ENCODE results near the gene THSD4.
"Not testable (repeated sequence)": the region's sequence is repeated elsewhere in the genome, so short reads cannot be mapped to it uniquely, and the experiment has no call there.

Gene THSD4

DNA sequence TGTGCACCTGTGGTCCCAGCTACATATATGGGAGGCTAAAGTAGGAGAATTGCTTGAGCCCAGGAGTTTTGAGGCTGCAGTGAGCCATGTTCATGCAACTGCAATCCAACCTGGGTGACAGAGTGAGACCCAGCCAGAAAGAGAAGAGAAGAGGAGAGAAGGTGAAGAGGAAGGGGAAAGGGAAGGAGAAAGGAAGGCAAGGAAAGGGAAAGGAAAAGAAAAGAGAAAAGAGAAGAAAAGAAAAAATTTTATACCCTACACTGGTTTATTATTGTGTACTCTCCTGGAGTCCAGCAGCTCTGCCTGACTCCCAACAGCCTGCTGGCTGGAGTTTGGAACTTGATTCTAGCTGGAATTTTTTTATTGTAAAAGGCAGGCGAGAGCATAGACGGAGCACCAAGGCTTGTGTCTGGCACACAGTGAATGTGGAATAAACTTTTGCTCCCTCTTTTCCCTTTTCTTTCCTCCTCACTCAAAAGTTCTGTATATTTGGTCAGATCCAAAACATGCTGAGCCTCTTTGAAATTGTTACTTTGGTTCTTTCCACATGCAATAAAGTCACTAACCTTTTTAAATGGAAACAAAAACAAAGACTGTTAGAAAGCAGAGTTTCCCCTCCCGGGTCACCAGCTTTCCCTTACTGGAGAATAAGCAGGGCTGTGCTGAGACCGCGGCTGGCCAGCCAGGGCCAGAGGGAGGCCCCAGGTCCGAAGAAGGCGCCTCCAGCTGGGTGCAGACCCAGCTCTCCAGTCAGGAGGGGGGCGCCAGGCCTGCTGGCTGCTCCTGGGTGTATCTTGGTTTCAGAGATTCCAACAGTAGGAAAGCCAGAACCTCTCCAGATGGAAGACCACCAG, 9.9 kb downstream of the THSD4 start:
- no peak for DNase-seq

DNA sequence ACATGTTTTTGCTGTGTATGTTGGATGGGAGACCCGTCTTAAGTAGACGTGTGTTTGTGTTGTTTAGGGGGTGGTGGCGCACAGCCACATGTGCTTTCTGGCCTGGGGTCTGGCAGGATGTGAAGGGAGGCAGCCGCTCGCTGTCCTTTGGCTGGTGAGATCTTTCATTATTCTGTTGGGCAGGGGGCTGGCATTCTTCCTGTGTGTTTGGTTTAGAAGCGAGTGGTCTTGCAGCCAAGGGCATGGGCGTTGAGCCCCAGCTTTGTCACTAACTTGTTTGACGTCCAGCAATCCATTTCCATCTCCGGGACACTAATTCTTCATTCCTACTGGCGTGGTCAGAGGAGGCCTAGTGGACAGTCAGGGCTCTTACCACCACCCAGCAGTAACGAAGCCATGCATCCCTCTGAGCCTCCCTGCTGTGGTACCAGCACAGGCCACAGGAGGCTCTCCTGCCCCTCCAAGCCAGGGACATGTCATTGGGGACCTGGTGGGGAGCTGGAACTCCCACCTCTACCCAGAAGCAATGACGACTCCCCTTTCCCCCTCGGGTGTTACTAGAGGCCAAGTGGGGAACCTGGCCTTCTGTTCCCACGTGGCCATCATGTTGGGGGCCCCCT, 10.7 kb downstream of the THSD4 start:
- no peak for DNase-seq

DNA sequence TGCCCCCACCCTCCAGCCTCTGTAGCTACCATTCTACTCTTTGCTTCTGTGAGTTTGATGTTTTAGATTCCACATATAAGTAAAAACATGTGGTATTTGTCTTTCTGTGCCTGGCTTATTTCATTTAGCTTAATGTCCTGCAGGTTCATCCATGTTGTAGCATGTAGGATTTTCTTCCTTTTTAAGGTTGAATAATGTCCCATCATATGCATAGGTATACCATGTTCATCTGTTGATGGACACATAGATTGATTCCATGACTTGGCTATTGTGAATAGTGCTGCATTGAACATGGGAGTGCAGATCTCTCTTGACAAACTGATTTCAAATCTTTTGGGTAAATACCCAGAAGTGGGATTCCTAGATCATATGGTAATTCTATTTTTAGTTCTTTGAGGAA, 11.8 kb downstream of the THSD4 start:
- no peak for DNase-seq

DNA sequence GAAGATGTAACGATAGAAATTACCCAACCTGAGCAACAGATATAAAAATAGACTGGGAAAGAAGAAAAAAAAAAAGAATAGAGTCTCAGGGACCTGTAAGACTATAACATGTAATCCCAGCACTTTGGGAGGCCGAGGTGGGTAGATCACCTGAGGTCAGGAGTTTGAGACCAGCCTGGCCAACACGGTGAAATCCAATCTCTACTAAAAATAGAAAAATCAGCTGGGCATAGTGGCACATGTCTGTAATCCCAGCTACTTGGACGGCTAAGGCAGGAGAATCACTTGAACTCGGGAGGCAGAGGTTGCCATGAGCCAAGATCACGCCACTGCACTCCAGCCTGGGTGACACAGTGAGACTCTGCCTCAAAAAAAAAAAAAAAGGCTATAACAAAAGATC, 12.9 kb downstream of the THSD4 start:
- not testable (repeated sequence) for DNase-seq

DNA sequence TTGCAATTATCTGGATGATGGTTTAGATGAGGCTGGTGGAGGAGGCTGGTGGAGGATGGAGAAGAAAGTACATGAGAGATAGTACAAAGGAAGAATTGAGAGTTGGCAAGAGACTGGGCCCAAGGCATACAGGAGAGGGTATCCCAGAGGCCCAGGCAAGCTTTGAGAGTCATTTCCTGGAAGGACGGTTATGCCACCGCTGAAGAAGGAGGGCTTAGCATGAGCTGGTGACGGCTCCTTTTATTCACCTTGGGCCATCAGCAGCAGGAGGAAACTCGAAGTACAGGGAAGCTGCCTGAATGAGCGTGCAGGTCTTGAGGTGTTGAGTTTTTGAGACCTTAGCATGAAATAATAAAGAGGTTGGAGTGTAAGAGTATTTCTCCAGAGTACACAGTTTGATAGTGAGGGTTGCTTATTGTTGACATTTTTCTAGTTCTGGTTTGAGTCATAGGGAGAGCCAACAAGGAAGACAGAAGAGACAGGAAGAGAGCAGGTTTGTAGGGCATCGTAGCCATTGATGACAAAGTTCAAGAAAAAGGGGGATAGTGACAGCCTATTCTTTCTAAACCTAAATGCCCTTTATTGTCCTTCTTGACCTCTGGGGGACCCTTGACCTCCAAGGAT, 13.8 kb downstream of the THSD4 start:
- DNase-seq = no peak

DNA sequence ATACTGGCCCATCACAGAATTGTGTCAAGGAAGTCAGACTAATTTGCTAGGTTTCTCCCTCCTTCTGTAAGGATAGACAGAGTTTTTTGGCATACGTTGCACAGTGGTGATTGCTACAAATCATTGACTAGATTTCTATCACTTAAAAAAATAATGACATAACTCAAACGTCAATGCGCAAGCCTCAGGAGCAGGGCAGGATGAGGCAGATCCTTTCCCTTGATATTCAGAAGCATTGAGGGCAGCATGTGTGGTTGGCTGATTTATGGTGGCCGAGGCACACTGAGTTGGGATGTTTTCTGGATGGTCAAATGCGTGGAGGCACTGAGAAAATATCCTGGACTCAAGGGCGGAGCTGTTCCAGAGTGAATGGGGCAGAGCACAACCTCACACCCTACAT, 14.4 kb downstream of the THSD4 start:
- no peak for DNase-seq

DNA sequence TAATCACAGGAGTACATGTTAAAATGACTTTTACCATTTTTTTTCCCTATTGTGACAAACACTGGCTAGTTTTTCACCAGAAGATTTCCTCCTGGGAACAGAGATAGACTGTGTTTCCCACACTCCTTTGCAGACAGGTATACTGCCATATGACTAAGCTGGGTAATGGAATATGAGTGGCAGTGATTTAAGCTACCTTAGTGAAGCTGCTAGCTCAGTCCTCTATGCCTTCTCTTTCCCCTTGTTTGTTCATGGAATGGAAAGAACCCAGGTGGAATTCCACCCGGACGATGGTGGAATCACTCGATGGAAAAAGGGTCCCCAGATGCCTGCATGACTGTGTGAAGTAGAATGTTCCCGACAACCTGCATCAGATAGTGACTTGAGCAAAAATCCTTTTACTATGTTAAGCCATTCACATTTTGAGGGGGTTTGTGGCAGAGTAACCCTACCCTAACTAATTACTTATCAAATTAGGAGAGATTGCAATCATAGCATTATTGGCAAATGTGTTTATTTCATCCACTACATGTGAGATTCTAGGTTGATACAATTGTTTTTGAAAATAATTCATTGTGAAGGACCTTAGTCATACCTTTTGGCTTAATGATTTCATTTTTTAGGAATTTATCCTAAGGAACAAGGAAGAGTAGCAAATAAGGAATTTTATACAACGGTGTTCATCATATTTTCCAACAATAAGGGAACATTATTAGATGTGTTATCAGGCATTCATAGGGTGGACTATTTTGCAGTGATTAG, 16.5 kb downstream of the THSD4 start:
- no peak for DNase-seq

DNA sequence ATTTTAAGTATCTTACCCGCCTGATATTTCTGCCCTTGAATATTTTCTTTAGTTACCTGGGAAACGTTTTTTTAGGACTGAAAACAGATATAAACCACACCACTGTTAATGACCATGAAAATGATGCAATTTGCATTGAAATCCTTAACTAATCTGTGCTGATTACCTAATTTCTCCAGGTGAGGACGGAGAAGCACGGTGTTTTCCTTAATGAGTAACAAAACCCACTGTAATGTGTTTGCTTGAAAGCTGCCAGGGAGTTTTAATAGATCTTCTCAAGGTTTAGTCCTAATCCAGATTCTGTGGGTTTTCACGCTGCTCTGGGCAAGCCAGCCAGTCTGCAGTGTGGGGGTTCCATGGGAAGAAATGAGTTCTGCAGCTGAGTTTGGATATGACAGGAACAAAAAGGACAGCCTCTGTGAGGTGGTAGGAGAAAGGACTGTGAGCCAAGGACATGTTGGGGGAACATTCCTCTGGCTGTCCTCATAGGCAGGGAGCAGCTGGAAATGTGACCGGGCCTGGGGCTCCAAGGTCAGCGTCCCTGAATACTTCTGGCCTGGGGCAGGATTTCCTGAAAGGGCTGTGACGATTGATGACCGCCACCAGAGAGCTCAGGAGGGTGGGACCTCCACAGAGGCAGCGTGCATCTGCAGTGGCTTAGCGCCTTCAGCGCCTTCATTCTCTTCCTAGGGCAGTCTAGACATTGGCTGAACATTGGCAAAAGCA, 18.6 kb downstream of the THSD4 start:
- no peak for DNase-seq

DNA sequence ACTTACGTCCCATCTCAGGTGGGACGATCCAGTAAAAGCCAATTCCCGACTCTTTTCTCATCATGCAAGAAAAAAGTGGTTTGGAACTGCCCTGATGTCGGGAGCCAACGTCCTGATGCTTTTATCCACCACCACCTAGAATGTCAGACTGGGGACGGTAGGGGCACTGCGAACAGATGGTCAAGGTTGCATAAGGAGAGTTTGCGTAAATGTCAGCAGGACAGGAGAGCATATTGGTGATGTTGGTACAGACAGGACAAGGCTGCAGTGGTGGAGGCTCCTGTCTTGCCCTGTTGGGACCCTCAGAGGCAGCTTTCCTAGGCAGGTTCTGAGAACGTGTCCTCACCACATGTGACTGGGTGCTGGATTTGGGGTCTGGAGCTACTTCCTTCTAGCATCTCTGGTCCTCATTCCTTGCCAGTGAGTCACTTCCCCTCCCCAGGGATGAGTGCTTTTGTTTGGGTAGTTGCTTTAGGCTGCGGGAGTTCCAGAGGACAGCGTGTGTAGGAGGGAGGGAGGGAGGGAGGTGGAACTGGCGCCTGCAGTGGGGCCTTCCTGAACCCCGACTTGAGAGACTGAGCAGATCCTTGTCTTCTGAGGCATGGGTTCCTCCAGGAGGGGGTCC, 21.0 kb downstream of the THSD4 start:
- no peak for DNase-seq

DNA sequence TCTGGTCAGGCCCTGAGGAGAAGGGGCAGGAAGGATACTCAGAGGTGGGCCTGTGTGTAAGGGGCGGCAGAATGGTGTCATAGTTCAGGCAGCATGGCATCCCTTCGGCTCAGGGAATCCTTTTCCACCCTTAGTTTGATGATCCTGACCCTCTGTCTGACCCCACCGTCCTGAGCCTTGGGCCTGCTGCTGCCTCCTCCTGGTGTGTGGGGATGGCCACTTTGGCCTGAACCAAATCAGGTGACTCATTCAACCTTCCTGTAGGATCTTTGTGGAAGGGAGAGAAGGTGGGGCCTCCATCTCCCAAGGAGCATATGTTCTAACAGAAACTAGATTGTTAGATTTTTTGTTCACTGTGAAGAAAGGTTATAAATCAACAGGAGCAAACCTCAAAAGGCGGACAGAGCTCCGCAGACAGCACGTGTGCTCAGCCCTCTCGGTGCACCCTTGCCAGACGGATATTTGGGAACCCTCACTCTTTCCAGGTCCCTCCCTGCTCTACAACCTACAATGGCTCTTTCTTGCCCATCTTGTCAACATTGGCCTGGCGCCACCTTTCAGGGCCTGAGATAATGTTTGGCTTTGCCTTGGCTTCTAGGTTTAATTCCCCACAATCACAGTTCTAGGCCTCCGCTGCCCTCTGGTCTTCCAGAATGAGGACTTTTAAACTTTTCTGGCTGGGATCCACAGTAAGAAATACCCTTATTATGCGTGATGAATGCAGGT, 21.7 kb downstream of the THSD4 start:
- DNase-seq = no peak

DNA sequence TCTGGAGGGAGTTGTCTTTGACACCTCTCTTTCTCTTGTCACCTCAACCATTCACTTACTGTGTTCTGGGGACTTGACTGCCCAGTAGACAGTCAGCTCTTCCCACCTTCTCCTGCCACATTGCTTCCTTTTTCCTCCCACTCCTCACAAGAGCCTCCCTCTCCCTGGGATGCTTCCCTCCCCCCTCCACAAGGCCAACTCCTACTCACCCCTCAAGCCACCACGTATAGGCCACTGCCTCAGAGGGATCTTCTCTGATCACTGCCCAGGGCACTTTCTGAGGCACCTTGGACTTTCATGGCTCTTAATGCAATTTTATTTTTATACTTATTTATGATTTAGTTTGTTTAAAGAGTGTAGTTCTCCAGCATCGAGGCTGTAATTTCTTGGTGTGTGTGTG, 23.2 kb downstream of the THSD4 start:
- no peak for DNase-seq

DNA sequence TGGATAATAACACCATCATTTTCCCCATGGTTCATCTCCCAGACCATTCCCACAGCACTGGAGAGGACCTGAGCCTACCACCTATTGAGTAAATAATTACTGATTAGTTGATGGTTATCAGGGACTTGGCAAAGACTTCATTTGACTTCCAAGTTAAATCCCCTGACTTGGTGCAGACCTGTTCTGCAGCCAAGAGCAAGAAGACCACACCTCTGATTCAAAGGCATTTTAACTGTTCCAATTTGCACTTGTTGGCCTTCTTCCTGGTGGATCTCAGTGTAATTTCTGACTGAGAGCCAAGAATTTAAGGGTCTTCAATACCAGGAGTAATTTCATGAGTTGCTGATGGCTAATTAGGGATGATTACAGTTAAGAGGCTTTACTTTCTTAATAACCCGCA, 24.0 kb downstream of the THSD4 start:
- no peak for DNase-seq

DNA sequence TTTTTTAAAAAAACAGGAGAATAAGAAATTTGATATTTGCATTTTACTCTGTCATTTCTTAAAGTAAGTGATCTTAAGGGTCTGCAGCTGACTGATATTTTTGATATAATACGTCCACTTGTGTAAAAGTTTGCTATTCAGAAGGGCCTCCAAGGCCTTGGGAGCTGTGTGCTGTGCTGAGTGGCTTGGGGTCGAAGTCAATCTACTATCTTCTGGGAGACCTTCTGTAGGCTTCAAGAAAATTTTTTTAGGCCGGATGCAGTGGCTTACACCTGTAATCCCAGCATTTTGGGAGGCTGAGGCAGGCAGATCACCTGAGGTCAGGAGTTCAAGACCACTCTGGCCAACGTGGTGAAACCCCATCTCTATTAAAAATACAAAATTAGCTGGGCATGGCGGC, 26.3 kb downstream of the THSD4 start:
- no peak for DNase-seq

DNA sequence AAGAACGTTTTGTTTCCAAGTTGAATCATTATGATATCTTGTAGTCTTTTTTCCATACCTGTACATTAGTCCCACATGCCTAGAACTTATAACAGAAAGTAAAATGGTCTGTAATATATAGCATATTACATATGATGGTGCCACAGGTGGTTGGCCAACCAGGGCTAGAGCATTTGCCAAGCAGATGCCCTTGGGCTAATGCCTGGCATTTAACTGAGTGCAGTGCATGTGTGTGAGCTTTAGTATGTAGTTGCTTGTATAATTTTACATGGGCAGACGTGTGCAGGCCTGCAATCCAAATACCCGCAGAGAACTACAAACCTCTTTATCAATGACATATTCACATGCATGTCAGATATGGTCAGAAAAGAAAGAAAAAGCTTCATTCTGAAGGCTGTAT, 27.5 kb downstream of the THSD4 start:
- DNase-seq = no peak

DNA sequence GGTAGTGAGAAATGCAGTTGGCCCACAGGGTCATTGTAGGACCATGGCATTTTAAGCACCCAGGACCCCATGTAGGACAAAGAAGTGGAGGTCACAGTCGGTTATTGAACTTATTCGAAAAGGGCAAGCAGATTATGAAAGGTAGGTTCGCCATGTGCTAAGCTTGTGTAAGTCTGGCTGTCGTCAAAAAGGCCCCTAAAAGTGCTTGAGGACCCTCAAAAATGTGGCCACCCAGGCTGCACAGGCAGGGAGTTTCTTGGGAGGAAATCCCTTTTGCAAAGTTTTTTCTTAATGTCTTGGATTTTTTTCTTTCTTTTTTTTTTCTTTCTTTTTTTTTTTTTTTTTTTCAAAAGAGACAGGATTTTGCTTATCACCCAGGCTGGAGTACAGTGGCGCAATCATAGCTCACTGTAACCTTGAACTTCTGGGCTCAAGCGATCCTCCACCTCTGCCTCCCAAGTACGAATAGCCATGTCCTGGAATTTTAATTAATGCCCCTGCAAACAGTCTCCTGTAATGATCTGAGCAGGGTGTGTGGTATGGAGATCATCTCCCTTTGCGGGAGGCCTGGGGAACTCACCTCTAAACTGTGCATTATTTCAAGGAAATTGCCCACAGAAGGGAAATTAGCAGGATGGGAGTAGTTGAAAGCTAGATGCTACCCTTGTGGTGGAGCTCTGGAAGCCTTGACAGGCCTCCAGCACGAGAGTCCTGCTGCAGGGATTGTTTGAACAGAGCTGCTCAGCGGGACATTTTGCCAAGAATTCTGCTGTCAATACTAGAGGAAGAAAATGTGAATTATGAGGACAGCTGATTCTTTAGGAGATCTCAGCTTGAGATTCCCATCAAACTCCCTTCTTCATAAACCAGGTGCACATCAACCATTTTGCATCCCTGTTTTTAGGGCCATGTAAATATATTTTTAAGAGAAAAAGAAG, 28.4 kb downstream of the THSD4 start:
- DNase-seq = no peak

DNA sequence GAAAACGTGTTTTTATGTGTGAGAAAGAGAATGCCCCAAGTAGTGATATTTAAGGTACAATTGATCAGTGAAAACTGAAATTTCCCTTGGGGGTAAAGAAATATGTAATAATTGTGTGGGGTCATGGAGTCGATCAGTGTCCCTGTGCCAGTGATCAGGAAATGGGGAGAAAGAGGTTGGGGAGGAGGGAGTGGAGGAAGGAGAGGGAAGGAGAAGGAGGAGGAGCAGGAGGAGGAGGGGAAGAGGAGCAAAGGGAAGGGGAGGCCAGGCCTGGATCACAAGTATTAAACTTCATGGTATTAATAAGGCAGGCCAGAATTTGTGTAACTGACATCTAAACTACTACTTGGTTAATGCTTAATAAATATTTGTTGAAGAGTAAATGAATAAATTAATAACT, 30.4 kb downstream of the THSD4 start:
- DNase-seq = no peak

DNA sequence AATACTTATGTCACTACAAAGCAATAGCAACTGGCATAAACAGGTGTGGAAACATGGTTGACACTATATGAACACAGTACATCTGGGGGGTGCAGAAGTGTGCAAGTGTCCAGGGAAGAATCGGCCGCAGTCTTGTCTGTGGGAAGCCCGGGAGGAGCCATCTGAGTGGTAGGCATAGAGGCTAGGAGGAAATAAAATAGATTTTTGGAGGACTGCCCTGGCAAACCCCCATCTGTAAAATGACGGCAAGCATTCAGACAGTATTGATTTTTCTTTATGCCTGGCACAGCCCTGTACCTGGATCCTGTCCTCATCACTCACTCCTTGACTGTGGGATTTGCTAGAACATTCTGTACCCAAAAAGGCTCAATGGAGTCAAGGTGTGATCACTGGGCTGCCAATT, 31.3 kb downstream of the THSD4 start:
- DNase-seq = no peak

DNA sequence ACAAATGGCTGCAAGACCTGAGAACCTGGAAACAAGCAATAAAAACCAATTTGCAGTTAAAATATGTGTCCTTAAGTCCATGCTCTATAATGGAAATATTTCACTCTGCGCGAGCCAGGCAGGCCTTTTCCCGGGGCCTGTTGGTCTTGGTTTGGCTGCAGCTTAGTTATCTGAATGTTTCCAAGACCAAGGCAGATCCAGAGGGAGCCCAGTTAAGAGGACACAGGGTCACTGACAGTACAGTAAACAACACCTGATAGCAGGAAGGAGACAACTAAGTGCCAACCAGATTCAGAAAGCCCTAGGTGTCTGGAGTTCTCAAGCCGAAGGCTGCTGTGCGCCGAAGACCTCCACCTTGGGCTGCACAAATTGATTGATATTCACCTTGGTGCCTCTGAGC, 32.8 kb downstream of the THSD4 start:
- DNase-seq = no peak

DNA sequence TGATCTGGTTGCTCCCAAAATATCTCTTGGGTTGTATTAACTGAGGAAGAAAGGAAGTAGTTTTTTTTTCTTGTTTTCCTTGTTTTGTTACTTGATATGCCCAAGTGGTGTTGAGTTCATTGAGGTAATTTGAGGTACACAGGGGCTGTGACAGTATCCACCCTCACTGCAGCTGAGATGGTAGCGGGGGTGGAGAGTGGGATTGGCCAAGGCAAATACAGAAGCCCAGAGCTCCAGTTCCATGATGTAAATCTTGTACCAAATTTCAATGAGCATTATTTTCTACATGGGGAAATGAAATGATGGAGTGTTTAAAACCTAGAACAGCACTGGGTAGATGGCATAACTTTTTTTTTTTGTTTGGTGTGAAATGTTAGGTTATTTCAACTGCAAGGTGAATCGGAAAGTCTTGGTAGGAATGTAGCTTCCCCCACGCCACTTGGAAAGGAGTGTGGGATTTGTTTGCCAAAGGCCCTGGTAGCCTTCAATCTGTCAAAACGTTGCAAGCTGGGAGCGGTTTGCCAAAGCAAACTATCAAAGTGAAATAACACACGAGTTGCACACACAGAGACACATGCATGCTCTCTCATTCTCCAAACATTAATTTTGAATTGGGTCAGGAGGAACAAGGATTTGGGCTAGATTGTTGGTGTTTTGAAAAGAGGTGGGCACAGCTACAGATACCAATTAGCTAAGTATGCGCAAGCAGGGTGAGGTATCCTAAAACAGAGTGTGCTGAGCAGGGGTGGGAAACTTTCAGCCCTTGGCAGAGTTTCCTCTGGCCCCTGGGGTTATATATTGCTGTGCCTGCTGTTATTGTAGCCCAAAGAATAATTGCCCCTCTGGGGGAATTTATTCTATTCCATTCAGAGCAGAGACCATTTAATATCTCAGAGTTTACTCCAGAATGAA, 34.6 kb downstream of the THSD4 start:
- DNase-seq = no peak
